Measurements from ENCODE around the gene NCSTN.
"Not testable (repeated sequence)": the region's sequence is repeated elsewhere in the genome, so short reads cannot be mapped to it uniquely, and the experiment has no call there.

NCSTN gene

DNA sequence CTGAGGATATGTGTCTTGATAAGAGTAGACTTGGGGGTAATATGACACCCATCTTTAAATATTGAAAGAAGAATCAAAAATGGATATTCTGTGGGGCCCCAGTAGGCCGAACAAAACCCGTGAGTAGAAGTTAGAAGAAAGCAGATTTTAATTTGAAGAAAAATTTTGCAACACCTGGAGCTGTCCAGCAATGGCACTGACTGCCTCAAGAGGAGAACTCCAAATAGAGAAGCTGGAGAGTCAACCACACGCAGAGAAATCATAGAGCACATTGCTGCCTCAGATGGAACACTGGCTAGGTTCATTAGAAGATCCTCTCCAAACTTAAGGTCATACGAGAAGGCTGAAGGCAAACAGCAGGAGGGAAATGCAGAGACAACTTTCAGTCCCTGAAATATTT lies 30.5 kb downstream of the NCSTN start:
- no peak for DNase-seq

DNA sequence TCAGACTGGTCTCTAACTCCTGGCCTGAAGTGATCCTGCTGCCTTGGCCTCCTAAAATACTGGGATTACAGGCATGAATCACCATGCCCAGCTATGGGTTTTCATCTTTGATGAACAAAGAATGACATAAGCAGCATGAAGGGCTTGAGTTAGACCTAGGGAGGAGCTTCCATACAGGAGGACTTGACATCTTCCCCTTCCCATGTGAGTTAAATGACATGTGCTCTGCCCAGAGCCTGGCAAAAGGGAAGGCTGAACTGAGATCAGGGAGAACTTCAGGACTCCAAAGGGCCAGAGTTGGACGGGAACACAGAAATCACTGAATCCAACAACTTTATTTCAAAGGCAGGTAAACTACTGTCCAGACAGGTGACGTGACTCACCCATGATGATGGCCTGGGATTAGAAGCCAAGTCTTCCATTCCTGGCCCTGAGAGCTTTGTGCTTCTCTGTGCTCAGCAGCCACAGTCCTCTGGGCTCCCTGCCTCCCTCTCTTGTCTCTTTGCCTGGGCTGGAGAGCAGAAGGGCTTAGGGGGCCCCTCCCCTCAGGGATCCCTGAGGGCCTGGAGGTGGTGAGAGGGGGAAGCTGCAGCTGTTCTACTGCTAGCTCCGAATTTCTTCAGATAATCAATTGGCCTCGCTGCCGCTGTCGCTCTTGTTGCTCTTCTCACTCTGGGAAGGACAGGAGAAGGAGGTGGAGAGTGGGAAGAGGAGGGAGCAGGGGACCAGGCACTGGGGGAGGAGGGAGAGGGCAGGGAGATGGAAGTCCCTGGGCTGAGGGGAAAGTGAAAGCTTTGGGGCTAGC lies 31.3 kb downstream of the NCSTN start:
- DNase-seq: no peak

DNA sequence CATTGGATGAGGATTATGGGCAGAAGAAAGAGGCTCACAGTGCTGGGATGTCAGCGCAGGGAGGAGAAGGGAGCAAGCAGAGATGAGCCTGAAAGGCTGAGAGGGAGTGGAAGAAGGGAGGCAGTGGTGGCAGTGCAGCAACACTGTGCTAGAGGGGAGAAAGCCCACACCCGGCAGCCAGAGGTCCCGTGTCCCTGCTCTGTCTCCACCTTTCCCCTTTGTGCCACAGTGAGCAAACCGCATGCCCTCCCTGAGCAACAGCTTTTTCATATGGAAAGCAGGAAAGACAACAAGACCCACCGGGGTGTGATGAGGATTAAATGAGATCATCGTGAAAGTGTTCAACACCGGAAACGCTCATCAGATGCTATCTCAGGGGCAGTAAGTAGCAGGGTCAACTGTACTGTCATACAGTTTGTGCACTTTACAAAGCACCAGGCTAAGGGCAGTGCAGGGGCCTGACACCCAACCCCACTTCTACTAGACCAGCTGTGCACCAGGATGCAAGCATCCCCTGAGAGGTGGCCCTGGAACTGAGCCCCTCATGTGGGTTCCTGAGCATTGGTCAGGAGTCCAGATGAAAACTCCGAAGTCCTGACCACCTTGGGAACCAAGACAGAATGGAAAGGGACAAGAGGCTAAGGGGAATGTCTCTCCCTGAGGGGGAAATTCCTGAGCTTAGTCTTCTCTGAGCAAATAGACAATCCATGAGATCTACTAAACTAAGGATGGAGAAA lies 32.8 kb downstream of the NCSTN start:
- DNase-seq: peak; percentile 41 to 57

DNA sequence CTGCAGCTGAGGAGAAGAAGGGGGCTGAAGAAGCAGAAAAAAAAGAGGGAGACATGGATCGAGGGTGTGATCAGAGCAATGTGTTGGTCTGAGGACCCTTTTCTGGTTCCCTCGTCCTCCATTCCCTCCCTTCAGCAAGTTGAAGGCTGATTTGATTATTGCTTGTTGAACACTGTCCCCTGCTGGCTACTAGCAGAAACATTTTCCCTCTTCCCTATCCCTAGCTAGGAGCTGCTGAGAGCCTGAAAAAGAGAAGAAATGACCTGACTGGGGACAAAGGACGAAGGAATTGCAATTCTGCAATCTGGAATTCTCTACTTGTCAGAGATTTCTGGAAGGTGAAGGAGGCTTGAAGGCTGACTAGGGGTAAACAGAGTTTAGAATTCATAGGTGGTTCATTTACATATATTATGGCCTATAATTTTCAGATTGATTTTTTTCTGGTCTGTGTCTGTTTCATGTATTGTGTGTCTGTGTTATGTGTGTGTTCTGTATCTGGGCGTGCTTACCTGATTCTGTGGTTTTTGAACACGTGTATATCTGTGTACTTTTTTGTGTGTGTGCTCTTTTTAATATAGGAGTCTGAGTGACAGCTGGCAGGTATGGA lies 33.4 kb downstream of the NCSTN start:
- DNase-seq: peak in 1 of 2 donors; percentile 83

DNA sequence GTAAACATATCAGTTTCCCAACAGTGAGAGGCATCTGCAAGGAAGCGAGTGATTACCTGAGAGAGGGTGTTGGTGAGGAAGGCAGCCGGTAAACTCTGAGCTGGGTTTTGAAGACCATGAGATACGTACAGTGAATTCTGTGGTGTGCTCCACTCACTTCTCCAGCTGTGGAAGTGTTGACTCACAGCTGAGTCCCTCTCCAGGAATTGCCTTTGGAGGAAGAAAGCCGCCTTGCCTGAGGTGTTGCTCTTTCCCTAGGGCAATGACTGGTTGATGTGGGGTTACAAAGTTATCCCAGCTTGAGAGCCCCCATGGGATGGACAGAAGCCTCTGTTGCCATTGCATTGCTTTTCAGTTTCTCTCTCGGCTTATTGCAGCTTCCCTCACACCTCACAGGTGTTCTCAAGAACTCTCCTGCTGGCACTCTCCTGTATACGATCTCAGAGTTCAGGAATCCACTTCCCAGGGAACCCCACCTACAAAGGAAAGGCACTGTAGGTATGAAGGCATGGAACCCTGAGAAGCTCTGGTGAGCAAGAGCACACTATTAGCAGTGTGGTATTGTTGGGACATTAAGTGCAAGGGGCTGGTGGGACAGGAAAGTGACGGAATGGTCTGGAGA lies 34.5 kb downstream of the NCSTN start:
- DNase-seq: no peak

DNA sequence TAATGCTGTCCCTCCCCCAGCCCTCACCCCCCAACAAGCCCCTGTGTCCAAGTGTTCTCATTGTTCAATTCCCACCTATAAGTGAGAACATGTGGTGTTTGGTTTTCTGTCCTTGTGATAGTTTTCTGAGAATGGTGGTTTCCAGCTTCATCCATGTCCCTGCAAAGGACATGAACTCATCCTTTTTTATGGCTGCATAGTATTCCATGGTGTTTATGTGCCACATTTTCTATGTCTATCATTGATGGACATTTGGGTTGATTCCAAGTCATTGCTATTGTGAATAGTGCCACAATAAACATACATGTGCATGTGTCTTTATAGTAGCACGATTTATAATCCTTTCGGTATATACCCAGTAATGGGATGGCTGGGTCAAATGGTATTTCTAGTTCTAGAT lies 41.6 kb downstream of the NCSTN start:
- DNase-seq: not testable (repeated sequence)

DNA sequence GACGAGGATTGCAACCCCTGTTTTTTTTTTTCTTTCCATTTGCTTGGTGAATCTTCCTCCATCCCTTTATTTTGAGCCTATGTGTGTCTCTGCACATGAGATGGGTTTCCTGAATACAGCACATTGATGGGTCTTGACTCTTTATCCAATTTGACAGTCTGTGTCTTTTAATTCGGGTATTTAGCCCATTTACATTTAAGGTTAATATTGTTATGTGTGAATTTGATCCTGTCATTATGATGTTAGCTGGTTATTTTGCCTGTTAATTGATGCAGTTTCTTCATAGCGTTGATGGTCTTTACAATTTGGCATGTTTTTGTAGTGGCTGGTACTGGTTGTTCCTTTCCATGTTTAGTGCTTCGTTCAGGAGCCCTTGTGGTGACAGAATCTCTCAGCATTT lies 45.2 kb downstream of the NCSTN start:
- not testable (repeated sequence) for DNase-seq

DNA sequence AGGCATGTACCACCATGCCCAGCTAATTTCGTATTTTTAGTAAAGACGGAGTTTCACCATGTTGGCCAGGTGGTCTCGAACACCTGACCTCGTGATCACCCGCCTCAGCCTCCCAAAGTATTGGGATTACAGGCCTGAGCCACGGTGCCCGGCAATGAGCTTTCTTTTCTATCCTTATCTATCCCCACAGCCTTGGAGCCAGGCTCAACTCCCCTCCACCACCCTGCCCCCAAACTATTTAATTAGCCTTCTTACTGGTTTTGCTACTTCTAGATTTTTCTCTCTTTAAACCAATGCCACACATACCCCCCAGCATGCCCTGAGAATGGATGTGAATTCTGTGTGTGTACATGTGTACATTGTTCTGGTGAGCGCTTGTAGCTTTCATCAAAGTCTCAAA lies 51.5 kb downstream of the NCSTN start:
- DNase-seq: no peak

DNA sequence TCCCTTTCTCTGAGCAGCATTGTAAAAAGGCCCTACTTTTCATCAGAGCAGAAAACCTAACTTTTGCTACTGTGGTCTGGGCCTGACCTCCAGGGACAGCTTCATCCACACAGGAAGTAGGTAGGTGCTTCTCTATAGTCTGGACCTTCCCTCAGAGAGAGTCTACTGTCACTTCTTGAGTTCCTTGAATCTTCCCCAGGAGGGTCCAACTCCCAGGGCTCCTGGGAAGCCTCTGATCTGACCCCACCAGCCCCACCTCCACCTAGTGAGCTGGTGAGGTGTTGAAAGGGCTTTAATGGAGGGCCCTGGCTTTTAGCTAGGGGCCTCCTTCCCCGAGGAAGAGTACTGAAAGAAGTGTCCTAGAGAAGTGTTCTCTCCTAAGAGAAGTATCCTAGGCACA lies 54.5 kb downstream of the NCSTN start:
- no peak for DNase-seq

DNA sequence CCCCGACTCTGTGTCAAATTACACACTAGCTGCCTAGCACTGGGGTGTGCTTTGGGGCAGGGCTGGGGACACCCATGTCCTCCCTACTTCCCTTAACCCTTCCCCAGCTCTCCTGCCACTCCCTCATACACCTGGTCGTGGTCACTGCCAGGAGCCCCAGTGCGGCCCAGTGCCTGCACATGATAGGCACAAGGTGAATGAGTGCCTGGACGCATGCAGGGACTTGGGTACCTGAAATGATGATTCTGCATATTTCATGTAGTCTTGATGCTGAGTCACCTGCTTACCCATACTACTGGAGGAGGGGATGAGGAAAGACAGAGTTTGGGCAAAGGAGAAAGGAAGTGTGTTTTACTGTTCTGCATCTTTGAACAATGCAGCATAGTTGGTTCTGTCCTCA lies 55.6 kb downstream of the NCSTN start:
- DNase-seq: no peak

DNA sequence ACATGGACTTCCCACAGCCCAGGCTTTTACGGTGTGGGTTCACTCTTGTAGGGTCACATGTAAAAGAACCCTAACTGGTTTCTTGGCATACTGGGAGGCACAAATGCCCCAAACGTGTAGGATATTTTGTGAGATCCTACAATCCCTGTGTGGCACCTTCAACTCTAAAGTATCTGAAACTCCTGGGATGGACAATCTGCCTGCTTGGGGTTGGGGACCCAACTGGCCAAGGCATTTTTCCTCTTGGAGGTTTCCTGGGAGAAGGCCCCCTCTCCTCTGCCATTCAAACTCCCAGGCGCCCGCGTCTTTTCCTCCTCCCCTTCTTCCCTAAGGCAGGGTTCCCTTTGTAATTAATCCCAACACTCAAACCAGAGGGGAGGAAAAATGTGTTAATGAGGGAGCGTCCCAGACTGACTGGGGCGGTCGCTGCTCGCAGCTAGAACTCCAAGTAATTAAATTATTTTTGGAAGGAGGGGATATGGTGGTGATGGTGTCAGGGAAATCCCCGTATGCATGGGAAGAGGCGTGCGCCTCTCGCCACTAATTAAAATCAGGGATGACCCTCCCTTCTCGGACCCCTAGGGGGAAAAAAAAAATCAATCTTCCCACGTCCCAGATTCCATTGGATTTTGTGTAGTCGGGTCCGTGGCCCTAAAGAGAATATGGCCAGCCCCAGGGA lies 56.5 kb downstream of the NCSTN start:
- DNase-seq: no peak

DNA sequence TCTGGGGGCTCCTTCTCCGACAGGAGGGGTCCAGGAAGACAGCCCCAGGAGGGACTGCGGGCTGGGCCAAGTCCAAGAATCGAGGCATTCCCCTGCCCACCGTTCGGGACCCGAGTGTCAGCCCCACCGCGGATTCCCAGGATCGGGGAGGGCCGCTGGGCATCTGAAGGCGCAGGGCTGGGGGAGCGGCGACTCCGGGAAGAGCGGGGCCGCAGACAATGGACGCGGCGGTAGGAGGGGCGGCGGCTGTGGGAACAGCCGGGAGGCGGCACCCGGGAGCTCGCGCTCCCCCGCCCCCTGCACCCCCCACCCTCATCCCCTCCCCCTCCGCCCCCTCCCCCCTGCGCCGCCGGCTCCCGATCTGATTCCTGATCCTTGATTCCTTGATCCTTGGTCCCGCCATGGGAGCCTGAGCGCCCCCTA lies 57.1 kb downstream of the NCSTN start, which contains the start of gene VANGL2:
TSS of gene VANGL2 (plus strand) at position 342 of the 423 bp plus-strand sequence. CDS start 15,274 bp downstream, outside the sequence.
- peak in 1 of 2 donors; percentile 58 for DNase-seq

DNA sequence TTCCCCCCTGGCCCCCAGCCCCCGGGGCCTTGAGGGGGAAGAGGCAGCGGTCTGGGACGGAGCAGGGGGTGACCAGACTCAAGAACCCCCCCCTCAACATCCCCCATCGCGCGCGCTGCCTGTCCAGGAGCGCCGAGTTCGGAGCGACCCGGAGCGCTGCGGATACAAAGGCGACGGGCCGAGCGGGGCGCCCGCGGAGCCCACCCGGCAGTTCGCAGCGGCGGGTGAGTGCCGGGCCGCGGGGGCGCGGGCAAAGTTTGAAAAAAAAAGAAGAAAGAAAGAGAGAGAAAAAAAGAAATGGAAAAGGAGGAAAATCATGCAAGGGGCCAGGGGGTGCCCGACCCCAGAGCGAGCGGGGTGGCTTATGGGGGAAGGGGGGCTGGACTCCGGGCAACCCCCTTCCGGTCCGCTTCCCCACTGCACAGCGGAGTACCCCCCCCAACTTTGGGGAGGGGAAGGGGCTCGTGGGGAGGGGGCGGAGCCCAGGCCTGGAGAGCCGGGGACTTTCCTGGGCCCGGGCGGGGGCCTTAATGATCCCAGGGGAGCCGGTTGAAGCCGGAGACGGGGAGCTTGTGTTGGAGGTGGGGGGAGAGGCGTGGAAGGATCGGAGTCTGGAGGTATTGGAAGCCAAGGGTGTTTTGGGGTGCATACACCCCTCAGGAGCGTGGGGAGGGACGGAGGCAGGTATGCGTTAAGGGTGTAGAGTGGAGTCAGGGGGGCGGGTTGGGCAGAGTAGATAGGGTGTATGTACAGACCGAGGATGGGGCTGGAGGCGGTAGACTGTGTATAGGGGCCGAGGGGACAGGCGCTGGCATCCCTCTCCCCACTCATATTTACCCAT lies 57.7 kb downstream of the NCSTN start:
- DNase-seq: no peak

DNA sequence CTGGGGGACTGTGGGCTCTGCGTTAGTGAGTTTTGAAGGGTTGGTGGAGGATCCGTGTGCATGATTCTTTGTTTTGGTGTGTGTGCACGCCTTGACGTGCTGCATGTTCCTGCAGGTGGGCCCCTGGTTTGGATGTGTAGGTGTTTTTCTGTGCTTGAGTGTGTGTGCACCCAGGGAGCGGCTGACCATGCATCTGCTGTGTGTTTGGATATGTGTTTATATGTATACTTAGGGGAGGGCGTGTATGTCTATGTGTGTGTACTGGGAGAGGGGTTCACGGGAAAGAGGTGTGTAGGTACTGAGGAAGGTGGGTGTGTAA lies 58.3 kb downstream of the NCSTN start:
- no peak for DNase-seq

DNA sequence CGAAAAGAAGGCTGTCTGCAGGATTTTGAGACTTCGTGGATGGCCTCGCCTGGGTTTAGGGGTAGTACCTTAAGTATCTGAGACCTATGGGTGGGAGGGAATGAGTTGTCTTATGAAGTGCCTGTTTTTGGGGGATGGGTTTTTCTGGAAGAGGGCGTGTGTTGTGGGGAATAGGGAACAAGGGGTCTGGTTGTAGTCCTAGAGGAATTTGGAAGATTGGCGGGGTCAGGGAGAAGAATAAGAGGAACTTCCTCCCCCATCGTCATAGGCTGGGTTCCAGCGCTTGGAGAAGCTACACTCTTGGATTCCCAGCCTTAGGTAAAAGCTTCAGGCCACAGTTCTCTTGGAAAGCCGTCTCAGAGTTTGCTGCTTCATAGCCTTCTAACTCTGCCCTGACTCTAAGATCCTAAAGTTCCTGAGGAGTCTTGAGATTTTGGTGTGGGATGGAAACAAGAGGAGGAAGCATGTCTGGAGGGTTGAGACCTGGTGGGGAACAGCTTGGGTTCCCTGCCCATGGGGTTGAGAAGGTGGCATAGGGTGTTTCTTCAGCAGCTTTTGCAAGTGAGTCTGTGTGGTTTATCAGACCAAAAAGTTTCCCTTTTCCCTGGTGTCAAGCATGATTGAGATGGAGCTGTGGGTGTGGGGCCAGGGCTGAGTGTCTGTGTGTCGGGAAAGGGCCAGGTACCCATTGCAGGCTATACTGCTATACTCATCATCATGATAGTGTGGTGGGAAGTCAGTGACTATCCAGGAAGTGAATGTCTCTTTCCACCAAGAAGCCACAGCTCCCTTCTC lies 59.0 kb downstream of the NCSTN start:
- no peak for DNase-seq

DNA sequence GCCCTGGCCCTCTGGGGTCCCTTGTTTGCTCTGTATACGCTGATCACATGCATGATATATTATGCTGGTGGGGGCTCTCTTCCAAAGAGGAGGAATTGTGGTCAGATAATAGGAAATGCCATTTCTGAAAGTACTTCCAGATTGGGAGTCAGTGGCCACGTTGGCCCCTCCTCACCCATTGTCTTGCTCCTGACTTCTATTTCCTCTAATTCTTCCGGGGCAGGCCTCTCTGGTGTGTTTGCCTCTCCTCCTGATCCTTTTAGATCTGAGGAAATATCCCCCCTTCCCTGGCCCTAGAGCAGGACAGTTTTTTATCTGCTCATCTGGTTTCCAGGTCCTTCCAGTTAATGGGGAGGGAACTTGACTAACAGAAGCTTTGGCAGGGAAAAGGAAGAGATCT lies 60.1 kb downstream of the NCSTN start:
- no peak for DNase-seq

DNA sequence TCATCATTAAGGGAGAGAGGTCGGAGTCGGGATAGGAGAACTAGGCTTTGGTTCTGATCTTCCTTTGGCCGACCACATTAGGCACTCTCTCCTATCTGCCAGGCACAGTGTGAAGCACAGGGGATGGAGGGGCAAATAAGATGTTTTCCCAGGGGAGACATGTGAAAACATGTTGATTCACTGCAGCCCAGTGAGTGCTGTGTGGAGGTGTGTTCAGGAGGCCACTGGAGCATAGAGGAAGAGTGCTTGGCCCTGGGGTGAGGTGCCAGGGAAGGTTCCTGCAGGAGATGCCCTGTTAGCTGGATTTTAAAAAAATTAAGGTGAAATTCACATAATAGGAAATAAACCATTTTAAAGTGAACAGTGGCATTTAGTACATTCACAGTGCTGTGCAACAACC lies 60.9 kb downstream of the NCSTN start:
- no peak for DNase-seq

DNA sequence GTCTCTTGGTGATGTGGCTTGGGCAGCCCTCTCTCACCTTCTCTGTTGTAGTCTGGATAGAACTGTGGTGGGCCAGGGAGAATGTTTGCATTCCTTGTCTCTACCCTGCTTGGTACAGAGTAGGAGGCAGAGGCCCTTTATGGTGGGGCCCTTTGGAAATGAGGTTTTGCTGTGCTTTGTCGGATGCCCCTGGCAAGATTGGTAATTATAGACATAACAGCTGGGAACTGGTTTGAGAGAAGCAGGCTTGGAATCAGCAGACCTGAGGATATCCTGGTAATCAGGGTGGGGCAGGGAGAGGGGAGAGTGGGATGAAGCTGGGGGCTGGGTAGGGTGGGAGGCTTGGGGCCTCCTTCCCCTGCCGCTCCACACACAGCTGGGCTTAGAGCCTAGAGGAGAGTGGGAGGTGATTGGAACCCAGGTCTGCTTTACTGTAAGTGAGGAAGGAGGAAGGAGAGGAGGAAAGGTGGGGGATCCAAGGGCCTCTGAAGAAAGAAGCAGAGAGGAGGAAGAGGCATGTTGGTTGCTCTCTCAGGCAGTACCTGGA lies 62.2 kb downstream of the NCSTN start:
- no peak for DNase-seq

DNA sequence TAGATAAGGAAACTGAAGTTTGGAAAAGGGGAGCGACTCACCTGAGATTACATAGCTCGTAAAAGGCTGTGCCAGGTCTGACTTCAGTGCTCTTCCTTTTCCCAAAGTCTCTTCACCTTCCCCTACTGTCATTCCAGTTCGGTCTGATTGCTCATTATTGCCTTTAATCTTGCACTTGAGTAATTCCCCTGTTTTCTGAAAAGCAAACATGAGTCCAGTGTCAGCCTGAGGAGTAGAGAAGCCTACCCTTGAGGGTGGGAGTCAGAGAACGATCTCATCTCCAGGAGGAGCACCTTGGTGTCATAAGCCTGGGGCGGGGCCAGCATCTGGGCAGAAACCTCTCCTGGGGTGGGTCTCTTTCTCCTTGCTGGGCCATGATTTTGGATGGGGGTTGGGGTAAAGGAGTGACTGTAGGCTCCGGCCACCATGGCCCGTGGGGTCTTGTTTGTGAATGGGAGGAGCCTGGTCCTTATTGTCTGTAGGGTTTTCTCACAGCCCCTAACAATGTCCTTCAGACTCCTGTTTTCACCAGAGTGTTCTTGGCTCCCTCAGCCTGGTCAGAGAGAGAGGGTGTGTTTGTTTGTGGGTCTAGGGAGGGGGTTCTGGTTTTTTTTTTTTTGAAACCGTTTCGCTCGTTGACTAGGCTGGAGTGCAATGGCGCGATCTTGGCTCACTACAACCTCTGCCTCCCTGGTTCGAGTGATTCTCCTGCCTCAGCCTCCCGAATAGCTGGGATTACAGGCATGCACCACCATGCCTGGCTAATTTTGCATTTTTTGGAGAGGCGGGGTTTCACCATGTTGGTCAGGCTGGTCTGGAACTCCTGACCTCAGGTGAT lies 63.2 kb downstream of the NCSTN start:
- DNase-seq: no peak

Measured in bone marrow (tissue), 2 donors.